HG03520 (cell line): ENCODE measurements around the gene ACYP1.

Source experiments
- ATAC-seq: cut with Tn5 transposase; IDR thresholded peaks from one replicate; pipeline ENCODE4 v1.9.1; 2021; ENCODE audit warnings: mild to moderate bottlenecking, moderate library complexity; ENCODE audit not compliant: unreplicated experiment

The ACYP1 gene

DNA sequence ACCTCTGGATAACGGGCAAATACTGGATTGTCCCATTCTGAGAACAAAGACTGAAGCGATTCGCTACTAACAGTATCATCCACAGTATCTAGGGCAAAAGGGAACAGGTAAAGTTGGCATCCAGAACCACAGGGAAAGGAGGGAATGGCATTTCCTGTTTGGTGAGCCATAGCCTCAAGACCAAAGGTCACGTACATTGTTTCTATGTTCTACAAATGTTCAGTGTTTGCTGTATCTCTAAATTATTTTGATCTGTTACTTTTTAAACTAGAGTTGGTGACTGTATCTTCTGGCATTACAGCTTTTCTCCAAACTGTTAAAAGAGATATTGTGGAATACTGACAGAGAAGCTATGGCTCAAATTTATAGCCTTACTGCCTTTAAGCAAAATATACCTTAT is 22.2 kb downstream of the ACYP1 start:
- ATAC-seq: no peak

DNA sequence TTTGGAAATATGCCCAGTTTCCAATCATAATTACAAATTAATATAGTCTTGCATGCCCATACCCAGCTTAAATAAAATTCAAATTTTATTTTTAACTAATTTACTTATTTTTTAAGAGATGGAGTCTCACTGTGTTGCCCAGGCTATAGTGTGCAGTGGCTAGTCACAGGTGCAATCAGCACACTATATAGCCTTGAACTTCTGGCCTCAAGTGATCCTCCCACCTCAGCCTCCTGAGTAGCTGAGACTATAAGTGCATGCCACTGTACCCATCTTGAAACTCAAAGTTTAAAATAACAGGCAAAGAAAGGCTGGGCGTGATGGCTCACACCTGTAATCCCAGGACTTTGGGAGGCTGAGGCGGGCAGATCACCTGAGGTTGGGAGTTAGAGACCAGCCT is 22.9 kb downstream of the ACYP1 start:
- no peak for ATAC-seq

DNA sequence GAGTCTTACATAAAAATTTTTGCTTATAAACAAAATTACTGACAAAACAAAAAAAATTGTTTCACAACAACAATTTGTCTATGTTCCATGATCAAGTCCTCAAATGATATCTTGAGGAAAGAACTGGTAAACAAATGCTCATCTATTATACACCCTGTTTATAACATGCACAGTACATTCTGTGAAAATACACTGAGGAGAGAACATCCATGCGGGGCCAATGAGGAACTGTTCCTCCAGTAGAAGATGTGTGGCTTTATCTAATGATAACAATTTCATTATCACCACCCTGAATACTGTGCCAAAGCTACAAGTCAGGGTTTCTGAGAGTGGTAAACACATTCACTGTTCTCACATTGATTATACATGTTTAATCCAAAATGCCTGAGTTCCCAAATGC is 23.3 kb downstream of the ACYP1 start:
- ATAC-seq: no peak

DNA sequence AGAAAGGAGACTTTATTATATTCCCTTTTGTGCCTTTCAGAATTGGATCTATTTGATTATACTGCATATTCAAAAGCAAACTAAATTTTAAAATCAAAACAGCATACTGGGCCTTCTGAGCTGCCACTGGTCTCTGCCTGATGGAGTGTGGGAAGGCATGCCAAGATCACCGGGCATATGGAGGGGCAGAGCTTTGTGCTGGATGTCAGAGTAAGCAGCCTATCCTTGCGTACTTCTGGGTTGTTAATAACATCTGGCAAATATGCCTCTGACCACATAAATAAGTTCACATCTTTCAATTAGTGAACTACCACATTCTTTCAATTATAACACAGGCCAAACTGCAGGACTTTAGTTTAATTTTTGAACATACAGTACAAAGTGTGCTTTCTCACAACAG is 30.9 kb downstream of the ACYP1 start:
- no peak for ATAC-seq

DNA sequence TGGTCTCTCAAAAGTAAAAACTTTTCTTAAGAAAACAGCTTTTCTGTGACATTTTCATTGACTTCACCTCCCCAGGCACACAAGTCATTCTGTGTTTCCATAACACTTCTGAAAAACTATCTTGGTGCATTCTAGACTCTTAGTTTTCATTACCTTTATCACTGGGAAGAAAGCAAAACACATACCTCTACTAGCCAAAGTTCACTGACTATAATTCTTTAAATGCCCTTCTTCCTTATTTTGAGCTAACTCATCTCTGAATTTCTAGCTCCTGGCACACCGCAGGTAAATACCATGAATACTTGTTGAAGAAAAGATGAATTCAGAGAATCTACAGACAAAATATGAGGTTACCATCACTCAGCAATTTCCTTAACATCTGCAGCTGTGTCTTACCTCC is 33.7 kb downstream of the ACYP1 start:
- ATAC-seq: no peak

DNA sequence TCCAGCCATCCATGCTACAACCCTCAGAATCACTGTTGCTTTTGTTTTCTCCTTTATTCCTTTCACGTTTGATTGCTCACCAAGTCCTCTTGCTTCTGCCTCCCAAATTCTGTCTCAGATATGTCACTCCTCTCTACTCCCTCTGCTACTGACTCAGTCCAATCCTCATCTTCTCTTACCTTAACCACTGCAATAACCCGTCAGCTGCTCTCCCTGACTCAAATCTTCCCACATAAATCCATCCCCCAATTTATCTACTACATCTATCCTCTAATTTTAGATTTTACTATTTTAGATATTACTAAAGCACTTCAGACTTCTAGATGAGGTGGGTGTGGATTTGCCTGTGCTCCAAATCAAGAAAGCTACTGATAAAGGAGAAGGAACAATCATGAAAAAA is 37.9 kb downstream of the ACYP1 start:
- ATAC-seq: no peak

DNA sequence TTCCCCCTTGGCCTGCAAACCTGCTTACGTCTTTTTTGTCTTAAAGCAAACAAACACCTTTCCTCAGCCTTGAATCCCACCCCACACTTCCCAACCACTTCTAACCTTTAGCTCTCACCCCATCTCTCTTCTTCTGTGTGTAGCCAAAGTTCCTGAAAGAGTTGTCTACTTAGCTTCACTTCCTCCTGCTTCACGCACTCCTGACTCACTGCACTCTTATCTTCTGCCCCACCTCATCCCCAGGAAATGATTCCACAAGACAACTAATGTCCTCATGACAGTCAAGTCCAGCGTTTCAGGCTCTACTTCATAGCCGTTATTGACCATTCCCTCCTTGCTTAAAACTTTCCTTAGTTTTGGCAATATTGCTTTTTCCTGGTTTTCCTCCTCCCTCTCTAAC is 38.7 kb downstream of the ACYP1 start:
- ATAC-seq: no peak

DNA sequence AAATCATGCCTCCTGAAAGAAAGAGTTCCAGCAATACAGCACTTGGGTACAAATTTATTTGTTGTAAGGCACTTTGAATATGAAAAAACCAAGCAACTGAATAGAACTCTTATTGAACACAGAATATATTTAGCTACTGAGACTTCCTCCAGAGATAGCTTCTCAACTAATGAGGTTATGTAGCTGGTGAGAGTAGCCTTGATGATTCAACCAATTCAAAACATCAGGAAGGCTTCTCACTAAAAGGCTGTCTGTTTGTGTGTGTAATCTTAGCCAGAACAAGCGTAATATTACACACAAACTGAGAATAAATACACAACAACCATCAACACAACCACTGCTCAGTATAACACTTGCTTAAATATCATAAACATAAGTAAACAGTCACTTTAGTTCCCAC is 40.7 kb downstream of the ACYP1 start:
- no peak for ATAC-seq

DNA sequence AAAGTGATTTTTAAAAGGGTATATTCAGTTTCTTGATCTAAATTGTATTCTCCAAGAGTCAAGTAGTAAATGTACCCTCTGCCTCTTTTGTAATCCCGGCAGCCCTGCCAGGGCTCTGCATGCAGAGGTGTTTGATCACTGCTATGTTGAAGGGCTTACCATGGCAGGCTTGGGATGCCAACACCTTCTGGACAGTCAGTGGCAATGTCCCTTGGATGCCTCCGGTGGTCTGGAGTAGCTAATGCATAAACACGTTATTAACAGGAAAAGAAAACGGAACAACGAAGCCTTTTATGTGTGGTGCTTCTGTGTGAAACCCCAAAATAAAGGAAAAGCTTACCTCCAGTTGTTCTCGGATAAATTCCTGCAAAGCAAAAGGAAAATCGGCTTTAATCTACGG is 41.2 kb downstream of the ACYP1 start:
- ATAC-seq: no peak

DNA sequence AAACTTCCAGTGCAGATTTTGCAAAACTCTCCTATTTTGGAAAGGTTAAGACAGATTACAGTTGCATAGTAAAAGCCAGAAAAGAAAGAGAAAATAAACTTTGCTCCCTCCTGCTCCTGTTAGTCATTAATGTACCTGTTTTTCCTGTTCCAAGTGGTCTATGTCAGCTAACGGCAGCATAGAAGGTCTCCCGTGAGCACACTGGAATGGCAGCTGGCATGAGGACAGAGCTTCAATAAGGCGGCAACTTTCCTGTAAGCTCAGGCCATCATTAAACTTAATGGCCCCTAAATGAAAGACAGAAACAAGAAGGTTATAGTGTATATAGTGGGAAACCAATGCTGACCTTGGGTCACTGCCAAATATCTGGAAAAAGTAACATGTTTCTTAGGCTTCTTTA is 45.1 kb downstream of the ACYP1 start:
- ATAC-seq: no peak

DNA sequence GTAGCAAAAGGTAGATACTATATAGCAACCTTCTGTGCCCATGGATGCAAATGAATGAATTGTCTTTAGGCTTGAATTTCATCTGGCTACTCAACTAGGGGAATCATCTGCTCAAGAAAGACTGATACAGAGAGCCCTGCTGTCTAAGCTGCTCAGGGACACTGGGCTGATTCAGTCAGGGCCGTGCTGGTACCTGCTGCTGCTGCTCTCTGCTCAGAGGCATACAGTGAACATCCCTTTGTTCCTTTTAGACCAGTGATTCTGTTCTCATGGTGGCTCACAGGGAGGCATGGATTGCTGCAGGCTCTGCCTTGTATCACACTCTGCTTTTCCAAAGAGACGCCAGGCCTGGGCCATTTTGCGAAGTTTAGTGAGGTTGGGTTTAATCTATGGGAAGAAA is 47.0 kb downstream of the ACYP1 start:
- ATAC-seq: no peak

DNA sequence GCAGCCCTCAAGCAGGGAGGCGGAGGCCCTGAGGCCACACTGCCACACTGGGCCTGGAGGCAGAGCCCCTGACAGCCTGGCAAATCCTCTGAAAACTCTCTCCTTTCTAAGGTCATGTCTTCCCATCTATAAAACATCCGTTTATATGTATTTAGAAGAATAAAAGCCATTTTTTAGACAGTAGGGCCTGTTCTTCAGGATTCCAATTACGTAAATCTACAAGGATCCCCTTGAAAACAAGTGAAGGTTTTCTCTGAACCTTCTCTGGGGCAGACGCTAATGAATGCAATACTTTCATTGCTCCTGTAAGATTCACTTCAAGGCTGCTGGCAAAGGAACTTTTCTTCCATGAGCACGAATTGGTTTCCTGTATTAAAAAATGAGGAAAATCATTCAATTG is 48.3 kb downstream of the ACYP1 start:
- ATAC-seq: no peak

DNA sequence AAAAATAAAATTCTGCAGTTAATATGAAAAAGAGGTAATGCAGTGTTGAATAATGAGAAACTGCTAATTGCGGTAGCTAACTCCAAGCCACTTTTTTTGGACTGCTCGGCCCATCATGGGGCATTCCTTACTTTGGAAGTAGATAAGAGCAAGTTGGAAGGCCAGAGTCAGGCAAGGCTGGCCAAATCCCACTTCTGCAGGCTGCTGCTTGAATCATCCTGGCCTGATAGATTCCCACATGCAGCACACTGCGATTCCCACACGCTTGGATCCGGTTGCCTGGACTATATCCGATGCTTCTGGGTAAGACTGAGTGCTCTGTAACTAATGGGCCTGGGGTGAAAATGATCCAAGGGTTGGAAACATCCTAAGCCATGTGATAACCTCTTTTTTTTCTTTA is 50.5 kb downstream of the ACYP1 start:
- ATAC-seq: no peak

DNA sequence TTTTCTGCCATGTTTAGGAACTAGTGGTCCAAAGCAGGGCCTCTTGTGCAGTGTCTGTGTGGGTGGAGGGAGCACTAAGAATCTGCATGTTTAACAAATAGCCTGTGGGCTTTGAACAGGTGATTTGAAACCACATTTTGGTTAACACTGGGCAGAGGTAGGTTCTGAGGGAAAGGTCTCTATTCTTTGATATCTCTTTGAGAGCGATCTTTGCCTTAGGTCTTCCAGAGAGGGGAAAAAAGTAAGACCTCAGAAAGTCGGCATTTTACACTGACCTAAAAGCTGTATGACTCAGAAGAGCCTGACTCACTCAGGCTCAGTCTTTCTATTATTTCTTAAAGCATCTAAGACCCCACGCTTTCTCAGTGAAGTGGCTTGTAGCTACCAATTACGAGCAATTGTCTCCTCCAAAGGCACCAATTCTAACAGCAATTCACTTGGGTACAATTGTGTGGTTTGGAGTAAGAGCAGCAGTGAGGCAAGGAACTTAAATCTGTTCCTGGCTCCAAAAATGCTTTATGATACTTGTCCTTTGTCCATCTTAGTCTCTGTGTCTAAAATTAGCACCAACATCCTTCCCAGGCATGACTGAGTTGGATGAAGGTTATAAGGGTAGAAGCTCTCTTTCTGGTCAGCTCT is 52.3 kb downstream of the ACYP1 start:
- ATAC-seq: no peak

DNA sequence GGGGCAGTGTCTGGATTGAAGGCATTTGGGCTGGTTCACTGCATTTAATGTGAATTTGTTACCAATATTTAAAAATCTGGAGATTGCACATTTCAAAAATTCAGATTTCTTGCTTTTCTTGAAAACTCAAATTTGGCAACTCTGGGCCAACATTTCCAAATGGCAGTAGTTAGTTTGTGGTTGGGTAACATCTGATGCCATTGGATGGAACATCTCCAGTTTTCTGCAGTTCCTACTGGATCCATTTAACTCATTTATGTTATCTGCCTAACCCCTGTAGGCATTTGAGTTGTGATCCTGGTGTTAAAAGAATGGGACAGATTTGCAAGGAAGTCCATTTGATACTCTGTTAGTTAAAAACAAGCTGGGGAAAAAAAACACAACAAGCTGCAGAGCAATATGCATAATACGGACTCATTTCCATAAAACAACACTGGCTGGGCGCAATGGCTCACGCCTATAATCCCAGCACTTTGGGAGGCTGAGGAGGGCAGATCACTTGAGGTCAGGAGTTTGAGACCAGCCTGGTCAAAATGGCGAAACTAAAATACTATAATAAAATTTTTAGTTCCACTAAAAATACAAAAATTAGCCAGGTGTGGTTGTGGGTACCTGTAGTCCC is 53.2 kb downstream of the ACYP1 start:
- ATAC-seq: no peak

DNA sequence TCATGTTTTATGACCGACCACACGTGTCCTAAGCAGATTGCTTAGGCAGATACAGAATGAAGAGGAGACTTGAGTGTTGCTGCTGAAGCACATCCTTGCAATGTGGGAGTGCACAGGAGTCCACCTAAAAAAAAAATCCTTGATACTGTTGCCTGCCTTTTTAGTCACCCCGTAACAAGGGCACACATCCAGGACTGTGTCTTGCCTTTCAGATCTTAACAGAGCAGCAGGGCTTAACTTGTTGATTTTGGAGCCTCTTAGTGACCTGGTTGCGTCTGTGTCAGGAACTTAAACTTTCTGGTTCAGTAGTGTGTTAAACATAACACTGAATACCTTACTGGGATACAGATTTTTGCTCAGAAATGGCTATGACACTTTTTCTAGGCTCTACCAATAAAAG is 54.6 kb downstream of the ACYP1 start:
- no peak for ATAC-seq

DNA sequence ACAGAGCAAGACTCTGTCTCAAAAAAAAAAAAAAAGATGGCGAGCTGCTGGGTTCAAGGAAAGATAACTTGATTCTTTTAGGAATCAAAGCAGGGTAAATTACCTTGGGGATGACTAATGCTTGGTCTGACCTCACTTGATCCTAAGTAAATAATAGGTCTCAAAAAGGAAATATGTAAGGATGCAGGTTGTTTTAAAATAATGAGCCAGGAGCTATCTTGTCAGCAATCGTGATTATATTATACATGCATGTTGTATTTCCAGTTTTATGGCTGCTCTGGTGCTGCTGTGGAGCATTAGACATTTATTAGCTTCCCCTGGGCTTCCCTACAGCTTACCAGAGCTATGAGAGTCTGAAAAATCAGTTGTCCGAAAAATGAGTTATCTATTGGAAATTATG is 58.5 kb downstream of the ACYP1 start:
- ATAC-seq: no peak

DNA sequence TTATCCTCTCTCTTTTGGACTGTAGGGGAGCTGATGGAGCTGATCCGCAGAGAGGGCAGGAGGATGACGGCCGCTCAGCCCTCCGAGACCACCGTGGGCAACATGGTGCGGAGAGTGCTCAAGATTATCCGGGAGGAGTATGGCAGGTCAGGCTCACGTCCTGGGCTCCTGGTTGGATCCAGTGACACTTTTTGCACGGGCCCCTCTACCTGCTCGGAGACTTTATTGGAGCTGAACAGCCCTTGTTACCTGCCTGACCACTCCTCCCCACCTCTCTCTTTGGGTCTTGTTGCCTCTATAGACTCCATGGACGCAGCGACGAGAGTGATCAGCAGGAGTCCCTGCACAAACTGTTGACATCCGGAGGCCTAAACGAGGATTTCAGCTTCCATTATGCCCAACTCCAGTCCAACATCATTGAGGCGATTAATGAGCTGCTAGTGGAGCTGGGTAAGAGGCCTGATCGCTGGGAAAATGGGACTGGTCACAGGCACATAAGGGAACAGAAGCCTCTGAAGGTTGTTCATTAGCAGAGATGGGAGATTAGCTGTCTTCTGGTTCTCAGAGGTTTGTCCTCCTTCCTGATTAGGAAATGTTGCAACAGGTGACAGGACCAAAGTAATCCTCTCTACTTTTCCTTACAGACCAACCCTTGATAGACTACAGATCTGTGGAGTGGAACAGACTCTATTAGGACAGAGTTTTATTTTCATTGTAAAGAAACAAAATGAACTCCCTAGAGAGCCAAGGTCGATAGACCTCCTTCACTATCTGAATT is 60.4 kb downstream of the ACYP1 start:
- no peak for ATAC-seq
